MCF 10A (cell line): Measurements from ENCODE around the gene HSF2BP. TPM values are rescaled to one million over a fixed set of nuclear protein-coding genes. Genes with fewer than 3 reads are reported as not detected.
A peak's percentile ranks its signal among the peaks of the same experiment; 100 is the strongest.

Experiments
- BruUV-seq: library from RNA; stranded (reverse); fragments of 400-500 nt; replicated peaks from 2 replicates; lab custom pipeline; 2021; lab: Mats Ljungman, UMichigan
- CTCF ChIA-PET: fragments of 300-600 bp; sonication (Branson Sonifier 250); formaldehyde crosslinking; extraction: SDS; loops from one replicate; lab custom pipeline; 2021; ENCODE audit warnings: antibody characterized with exemption, inconsistent platforms; lab: Yijun Ruan, JAX
- POLR2A ChIA-PET: fragments of 300-600, 350-650 bp; sonication (Branson Sonifier 250); formaldehyde crosslinking; extraction: SDS; loops from one replicate; lab custom pipeline; 2020; ENCODE audit warnings: antibody characterized with exemption, inconsistent platforms; lab: Yijun Ruan, JAX
- DNase-seq: peaks from one replicate; pipeline ENCODE4 v3.0.0-alpha.2; 2018; ENCODE audit not compliant: unreplicated experiment
- H3K27ac Mint-ChIP-seq: one replicate; pipeline ENCODE4 v1.8.0; 2022; ENCODE audit warnings: mild to moderate bottlenecking, low read depth, mixed read lengths; ENCODE audit not compliant: unreplicated experiment
- H3K27me3 Mint-ChIP-seq: one replicate; pipeline ENCODE4 v1.8.0; 2022; ENCODE audit warnings: mixed read lengths; ENCODE audit not compliant: insufficient read depth, unreplicated experiment
- H3K36me3 Mint-ChIP-seq: one replicate; pipeline ENCODE4 v1.8.0; 2022; ENCODE audit warnings: mild to moderate bottlenecking, moderate library complexity, mixed read lengths; ENCODE audit not compliant: insufficient read depth, unreplicated experiment
- H3K4me1 Mint-ChIP-seq: one replicate; pipeline ENCODE4 v1.8.0; 2022; ENCODE audit warnings: mixed read lengths; ENCODE audit not compliant: insufficient read depth, unreplicated experiment
- H3K4me3 Mint-ChIP-seq: one replicate; pipeline ENCODE4 v1.8.0; 2022; ENCODE audit warnings: mild to moderate bottlenecking, moderate library complexity, mixed read lengths; ENCODE audit not compliant: unreplicated experiment
- H3K9me3 Mint-ChIP-seq: one replicate; pipeline ENCODE4 v1.8.0; 2022; ENCODE audit warnings: mixed read lengths; ENCODE audit not compliant: unreplicated experiment
- intact Hi-C: fragments of 100-400 bp; cut with micrococcal nuclease; formaldehyde crosslinking; loops from 2 replicates; pipeline ENCODE4 v1.14.1; 2022
- total RNA-seq: library from RNA; stranded (reverse); gene quantifications from 2 replicates; pipeline ENCODE4 v1.2.3, GENCODE V29; 2022
- TF ChIP-seq, protein P1 (sequence below): fragments of 200-600 bp; IDR thresholded peaks from one replicate; pipeline ENCODE4 v1.8.0; 2022; ENCODE audit warnings: antibody characterized with exemption, mild to moderate bottlenecking; ENCODE audit not compliant: unreplicated experiment

The HSF2BP gene
- total RNA-seq, 1 experiment from 2014 or later: 6.8 TPM

DNA sequence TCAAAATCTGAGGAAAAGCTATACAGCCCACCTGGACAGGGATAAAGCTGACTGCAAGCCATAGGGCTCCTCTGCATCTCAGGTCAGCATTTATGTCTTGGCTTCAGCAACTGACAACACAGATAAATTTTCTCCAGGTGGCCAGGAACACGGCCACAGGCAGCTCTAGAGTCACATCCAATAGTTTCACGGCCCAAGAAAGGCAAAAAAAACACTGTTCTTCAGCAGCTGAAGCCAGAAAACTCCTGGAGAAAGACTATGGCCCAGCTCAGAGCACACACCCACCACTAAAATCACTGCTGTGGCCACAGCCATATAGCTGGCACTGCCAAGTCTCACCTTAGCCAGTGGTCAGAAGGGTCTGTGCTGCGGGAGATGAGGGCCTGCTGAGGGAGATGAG, 77.8 kb downstream of the HSF2BP start:
- Mint-ChIP-seq H3K27me3 (no peaks in the 10 kb centered on the region), H3K36me3 (no peaks in the 10 kb centered on the region), H3K4me3 (no peak overlapping the region), H3K4me1 (peaks cover 37% of the 10 kb centered on the region), H3K9me3 (no peaks in the 10 kb centered on the region), H3K27ac (peak overlapping the region; percentile 90)
- DNase-seq: no peak
- ChIA-PET CTCF (no interaction called here), POLR2A (no interaction called here)
- intact Hi-C loops: no loop called here
- BruUV-seq: no TSS peak
- TF ChIP-seq, protein P1, sequence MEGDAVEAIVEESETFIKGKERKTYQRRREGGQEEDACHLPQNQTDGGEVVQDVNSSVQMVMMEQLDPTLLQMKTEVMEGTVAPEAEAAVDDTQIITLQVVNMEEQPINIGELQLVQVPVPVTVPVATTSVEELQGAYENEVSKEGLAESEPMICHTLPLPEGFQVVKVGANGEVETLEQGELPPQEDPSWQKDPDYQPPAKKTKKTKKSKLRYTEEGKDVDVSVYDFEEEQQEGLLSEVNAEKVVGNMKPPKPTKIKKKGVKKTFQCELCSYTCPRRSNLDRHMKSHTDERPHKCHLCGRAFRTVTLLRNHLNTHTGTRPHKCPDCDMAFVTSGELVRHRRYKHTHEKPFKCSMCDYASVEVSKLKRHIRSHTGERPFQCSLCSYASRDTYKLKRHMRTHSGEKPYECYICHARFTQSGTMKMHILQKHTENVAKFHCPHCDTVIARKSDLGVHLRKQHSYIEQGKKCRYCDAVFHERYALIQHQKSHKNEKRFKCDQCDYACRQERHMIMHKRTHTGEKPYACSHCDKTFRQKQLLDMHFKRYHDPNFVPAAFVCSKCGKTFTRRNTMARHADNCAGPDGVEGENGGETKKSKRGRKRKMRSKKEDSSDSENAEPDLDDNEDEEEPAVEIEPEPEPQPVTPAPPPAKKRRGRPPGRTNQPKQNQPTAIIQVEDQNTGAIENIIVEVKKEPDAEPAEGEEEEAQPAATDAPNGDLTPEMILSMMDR: no peak

DNA sequence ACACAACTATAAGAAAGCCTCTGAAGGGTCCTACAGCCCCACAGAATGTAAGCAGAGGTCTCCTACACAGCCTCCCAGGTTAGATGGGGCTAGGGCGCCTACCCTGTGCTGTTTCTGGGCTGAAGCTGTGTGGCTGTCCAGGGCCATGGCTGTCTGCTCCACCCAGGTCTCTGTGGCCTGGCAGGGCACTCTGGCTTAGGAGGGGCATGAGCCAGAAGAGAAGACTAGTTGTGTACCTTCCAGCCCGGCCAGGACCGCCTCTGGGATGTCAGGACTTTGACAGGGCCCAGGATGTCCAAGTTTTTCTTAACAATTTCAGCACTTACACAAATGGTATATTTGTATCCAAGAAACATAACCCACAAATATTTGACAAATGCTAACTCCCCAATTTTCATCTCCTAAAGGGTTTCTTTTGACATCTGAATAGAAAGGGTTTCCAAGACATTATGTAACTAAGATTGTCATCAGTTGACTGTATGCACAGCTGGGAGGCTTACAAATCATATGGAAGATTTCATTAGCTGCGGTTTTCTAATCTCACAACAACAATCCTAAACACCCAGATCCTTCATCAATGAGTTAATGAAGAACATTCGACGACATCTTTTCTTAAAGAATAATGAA, 80.5 kb downstream of the HSF2BP start:
- TF ChIP-seq, protein P1: no peak
- DNase-seq: no peak
- CTCF ChIA-PET: no interaction called here
- Mint-ChIP-seq H3K4me1 (peaks cover 22% of the 10 kb centered on the region), H3K27ac (peak overlapping the region; percentile 29), H3K4me3 (no peak overlapping the region), H3K27me3 (no peaks in the 10 kb centered on the region), H3K36me3 (peaks cover 4% of the 10 kb centered on the region), H3K9me3 (no peaks in the 10 kb centered on the region)
- POLR2A ChIA-PET: no interaction called here
- no TSS peak for BruUV-seq
- intact Hi-C loops: no loop called here

DNA sequence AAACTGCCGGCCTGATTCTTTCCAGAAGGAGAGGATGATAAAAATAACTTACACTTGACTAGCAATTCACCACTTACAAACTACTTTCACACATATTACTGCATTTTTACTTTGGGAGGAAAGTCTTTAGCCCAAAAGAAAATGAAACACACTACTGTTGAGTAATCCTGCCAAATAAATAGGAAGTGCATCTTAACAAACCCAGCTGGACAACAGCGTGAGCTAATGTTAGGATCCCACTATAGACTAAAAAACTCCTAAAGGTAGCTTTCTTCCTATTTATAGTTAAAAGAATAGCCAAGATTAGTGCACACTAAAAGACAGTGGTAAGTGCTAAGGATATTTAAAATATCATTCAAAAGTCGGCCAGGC, 83.8 kb downstream of the HSF2BP start:
- peaks cover 22% of the 10 kb centered on the region for H3K4me1 Mint-ChIP-seq
- TF ChIP-seq, protein P1: no peak
- no peaks in the 10 kb centered on the region for H3K9me3 Mint-ChIP-seq
- no peaks in the 10 kb centered on the region for H3K27me3 Mint-ChIP-seq
- H3K36me3 Mint-ChIP-seq: peaks cover 4% of the 10 kb centered on the region
- no peak for DNase-seq
- intact Hi-C loops: no loop called here
- no peak overlapping the region for H3K4me3 Mint-ChIP-seq
- peak overlapping the region; percentile 2 for H3K27ac Mint-ChIP-seq
- BruUV-seq: no TSS peak
- ChIA-PET CTCF (no interaction called here), POLR2A (interaction anchor here (1.9 kb wide), 1 partner anchor 10 kb away, joined by 9 read pairs; no protein-coding TSS in a partner anchor)

DNA sequence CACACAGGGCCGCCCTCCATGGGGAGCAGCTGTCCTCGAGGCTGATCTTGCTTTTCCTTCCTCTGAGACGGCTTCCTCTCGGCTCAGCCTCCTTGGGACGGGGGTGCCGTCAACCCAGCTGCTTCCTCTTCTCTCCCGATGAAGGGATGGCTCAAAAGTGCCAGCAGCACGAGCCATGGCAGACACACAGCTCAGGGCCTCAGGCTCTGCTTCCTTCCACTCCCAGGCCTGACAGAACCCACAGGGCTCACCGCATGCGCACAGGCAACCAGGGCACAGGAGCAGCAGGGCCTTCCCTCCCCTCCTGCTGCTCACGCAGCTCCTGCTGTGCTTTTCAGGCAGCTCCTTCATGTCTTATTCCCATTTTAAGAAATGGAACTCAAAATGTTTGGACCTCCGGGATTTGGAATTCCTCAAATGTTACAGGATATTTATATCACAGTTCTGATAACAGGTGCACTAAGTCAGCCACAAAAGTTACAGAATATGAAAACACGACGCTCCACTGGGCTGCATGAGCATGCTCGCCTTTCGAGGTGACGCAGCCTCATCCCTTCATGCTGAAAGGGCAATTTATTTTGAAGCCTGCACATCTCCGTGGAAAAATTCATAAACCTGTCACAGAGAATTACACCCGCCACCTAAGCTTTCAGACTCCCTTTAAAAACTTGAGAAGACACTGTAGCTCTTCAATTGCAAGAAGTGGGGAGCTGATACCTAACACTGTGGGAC, 84.4 kb downstream of the HSF2BP start:
- Mint-ChIP-seq H3K27me3 (no peaks in the 10 kb centered on the region), H3K36me3 (peaks cover 4% of the 10 kb centered on the region), H3K4me1 (peaks cover 21% of the 10 kb centered on the region), H3K9me3 (no peaks in the 10 kb centered on the region), H3K27ac (peak overlapping the region; percentile 2), H3K4me3 (no peak overlapping the region)
- TF ChIP-seq, protein P1: no peak
- ChIA-PET POLR2A (interaction anchor here (1.9 kb wide), 1 partner anchor 11 kb away, joined by 9 read pairs; no protein-coding TSS in a partner anchor), CTCF (no interaction called here)
- intact Hi-C loops: no loop called here
- no TSS peak for BruUV-seq
- DNase-seq: no peak
